ENCODE measurements around the gene PPM1J. TPM values are rescaled to one million over a fixed set of nuclear protein-coding genes. Genes with fewer than 3 reads are reported as not detected.
A peak's percentile ranks its signal among the peaks of the same experiment; 100 is the strongest.

The PPM1J gene
- total RNA-seq, 4 donors from 2014 or later: 6.6 to 22.1 (median 13.4) TPM

DNA sequence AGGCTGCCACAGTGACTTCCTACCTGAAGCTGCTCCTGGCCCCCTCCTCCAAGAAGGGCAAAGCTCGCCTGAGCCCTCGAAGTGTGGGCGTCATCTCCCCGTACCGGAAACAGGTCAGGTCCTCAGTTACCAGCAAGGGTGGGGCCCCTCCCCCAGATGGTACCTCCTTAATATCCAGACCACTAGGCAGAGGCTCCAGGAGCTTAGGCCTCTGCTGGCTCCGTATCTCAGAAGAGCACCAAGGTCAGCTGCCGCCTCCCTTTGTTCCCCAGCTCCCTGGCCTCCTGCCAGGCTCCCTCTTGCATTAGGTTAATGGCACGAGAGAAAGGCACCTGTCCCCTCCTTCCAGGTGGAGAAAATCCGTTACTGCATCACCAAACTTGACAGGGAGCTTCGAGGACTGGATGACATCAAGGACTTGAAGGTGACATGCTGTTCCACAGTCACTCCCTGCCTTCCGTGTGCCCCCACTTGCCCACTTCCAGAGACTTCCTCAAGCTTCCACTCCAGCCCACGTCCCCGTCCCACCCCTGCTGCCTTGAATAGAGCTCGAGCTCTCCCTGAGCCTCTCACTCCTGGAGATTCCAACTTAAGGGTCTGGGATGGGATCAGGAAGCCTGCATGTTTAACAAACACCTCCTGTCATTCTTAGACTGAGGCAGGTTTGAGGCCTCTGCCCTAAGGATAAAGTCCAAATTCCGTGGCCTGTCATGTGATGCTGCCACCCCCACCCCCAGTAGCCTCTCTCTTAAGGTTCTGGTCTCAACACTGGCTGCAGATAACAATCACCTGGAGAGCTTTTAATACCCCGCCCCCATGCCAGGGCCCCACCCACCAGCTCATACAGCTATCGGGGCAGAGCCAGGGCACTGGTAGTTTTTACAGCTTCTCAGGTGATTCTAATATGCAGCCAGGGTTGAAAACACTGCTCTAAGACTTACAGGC, 16.5 kb downstream of the PPM1J start:
- Histone ChIP-seq H3K4me1 (peaks cover 54% of the 10 kb centered on the region), H3K9me3 (no peaks in the 10 kb centered on the region), H3K27me3 (no peaks in the 10 kb centered on the region), H3K36me3 (peaks cover 57% of the 10 kb centered on the region), H3K4me3 (no peak overlapping the region), H3K27ac (peak overlapping the region; percentile 77)
- TF ChIP-seq, protein P1, sequence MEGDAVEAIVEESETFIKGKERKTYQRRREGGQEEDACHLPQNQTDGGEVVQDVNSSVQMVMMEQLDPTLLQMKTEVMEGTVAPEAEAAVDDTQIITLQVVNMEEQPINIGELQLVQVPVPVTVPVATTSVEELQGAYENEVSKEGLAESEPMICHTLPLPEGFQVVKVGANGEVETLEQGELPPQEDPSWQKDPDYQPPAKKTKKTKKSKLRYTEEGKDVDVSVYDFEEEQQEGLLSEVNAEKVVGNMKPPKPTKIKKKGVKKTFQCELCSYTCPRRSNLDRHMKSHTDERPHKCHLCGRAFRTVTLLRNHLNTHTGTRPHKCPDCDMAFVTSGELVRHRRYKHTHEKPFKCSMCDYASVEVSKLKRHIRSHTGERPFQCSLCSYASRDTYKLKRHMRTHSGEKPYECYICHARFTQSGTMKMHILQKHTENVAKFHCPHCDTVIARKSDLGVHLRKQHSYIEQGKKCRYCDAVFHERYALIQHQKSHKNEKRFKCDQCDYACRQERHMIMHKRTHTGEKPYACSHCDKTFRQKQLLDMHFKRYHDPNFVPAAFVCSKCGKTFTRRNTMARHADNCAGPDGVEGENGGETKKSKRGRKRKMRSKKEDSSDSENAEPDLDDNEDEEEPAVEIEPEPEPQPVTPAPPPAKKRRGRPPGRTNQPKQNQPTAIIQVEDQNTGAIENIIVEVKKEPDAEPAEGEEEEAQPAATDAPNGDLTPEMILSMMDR (IDR thresholded peaks at IDR 0.05): no peak
- no peak for TF ChIP-seq POLR2A (IDR thresholded peaks at IDR 0.05)
- no peak for TF ChIP-seq EP300 (IDR thresholded peaks at IDR 0.05)
- TF ChIP-seq POLR2AphosphoS5 (IDR thresholded peaks at IDR 0.05): no peak
- 60% methylated on average over 16 of the region's 17 CpGs for WGBS
- DNase-seq (ENCODE audit: low spot score in 2 of 2): peak in 1 of 2 donors; percentile 80

DNA sequence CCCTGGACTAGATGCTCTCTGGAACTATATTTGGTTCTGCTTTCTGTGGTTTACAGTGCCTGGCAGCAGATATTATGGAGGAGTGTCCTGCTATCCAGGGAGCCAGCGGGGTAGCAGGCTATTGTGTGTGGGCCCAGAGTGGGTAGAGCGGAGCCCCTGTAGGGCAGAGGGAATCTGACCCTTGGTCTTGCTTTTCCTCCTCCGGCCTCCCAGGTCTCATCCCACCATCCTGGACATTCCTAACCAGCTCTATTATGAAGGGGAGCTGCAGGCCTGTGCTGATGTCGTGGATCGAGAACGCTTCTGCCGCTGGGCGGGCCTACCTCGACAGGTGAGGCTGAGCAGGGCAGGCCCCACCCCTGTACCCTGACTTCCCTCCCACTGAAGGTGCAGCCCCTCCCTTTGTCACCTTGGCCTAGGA, 17.3 kb downstream of the PPM1J start:
- Histone ChIP-seq H3K9me3 (no peaks in the 10 kb centered on the region), H3K27ac (no peak overlapping the region), H3K27me3 (no peaks in the 10 kb centered on the region), H3K36me3 (peaks cover 62% of the 10 kb centered on the region), H3K4me3 (no peak overlapping the region), H3K4me1 (peaks cover 50% of the 10 kb centered on the region)
- 89% methylated on average over 9 of the region's 9 CpGs for WGBS
- no peak for DNase-seq (ENCODE audit: low spot score in 2 of 2)
- TF ChIP-seq EP300 (IDR thresholded peaks at IDR 0.05) (no peak), POLR2A (IDR thresholded peaks at IDR 0.05) (no peak), POLR2AphosphoS5 (IDR thresholded peaks at IDR 0.05) (no peak)
- TF ChIP-seq, protein P1 (IDR thresholded peaks at IDR 0.05): no peak

DNA sequence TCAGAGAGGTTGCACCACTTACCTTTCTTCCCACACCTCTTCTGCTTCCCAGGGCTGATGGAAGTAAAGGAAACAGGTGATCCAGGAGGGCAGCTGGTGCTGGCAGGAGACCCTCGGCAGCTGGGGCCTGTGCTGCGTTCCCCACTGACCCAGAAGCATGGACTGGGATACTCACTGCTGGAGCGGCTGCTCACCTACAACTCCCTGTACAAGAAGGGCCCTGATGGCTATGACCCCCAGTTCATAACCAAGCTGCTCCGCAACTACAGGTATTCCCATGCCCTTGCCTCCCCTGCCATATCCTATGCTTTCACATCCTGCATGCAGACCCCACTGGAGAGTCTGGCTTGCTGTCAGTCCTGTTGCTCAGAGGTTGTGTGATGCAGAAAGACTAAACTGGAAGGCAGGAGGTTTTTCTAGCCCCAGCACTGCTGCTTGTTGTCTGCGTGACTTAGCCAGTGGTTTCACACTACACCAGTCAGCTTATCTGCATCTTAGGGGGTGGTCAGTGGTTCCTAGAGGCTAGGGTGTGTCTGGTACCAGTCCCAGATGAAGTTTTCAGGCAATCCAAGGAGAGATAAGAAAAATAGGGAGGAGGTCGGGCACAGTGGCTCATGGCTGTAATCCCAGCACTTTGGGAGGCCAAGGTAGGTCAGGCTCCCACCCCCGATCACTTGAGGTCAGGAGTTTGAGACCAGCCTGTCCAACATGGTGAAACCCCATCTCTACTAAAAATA, 18.4 kb downstream of the PPM1J start:
- Histone ChIP-seq H3K27me3 (no peaks in the 10 kb centered on the region), H3K4me1 (peaks cover 40% of the 10 kb centered on the region), H3K4me3 (no peak overlapping the region), H3K9me3 (no peaks in the 10 kb centered on the region), H3K27ac (no peak overlapping the region), H3K36me3 (peaks cover 66% of the 10 kb centered on the region)
- DNase-seq (ENCODE audit: low spot score in 2 of 2): no peak
- no peak for TF ChIP-seq EP300 (IDR thresholded peaks at IDR 0.05)
- TF ChIP-seq, protein P1 (IDR thresholded peaks at IDR 0.05): no peak
- TF ChIP-seq POLR2A (IDR thresholded peaks at IDR 0.05): no peak
- no peak for TF ChIP-seq POLR2AphosphoS5 (IDR thresholded peaks at IDR 0.05)
- WGBS: 91% methylated on average over 6 of the region's 7 CpGs

DNA sequence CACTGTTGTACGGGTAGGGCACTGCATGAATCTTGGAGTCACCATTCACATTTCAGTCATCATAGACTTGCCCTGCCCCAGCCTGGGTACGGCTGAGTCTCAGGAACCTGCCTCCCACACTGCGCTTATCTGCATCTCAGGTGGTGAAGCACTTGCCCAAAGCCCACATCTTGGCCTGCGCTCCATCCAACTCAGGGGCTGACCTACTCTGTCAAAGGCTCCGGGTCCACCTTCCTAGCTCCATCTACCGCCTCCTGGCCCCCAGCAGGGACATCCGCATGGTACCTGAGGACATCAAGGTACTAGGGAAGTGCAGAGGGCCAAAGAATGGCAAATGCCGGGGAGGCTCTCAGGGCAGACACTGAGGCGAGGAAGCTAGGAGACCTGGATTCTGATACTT, 19.9 kb downstream of the PPM1J start:
- peaks cover 81% of the 10 kb centered on the region for H3K36me3 ChIP-seq
- peaks cover 25% of the 10 kb centered on the region for H3K4me1 ChIP-seq
- TF ChIP-seq, protein P1 (IDR thresholded peaks at IDR 0.05): no peak
- TF ChIP-seq EP300 (IDR thresholded peaks at IDR 0.05) (no peak), POLR2AphosphoS5 (IDR thresholded peaks at IDR 0.05) (no peak), POLR2A (IDR thresholded peaks at IDR 0.05) (no peak)
- H3K4me3 ChIP-seq: no peak overlapping the region
- H3K27me3 ChIP-seq: no peaks in the 10 kb centered on the region
- no peak for DNase-seq (ENCODE audit: low spot score in 2 of 2)
- no peaks in the 10 kb centered on the region for H3K9me3 ChIP-seq
- H3K27ac ChIP-seq: no peak overlapping the region
- WGBS: 97% methylated on average over 5 of the region's 9 CpGs

Measured in suprapubic skin (tissue), 4 donors.